HTR-8/SVneo (cell line): ENCODE measurements around the gene HTR1E.
"Not testable (repeated sequence)": the region's sequence is repeated elsewhere in the genome, so short reads cannot be mapped to it uniquely, and the experiment has no call there.

Experiments used
- DNase-seq: peaks from one replicate; pipeline ENCODE4 v3.0.0; 2011; ENCODE audit warnings: low spot score, mixed read lengths; ENCODE audit not compliant: insufficient read length
- FAIRE-seq: peaks from 2 replicates; lab custom pipeline; 2011; peaks lifted over from hg19 to GRCh38; lab: Jason Lieb, UNC

HTR1E gene

GRCh38 chr6:86969573-86969972 lies 32.2 kb downstream of the HTR1E start:
- DNase-seq (no peak), FAIRE-seq (no peak)

GRCh38 chr6:86973088-86973487 lies 35.8 kb downstream of the HTR1E start:
- no peak for DNase-seq
- no peak for FAIRE-seq

GRCh38 chr6:86978251-86978650 lies 40.9 kb downstream of the HTR1E start:
- FAIRE-seq (no peak), DNase-seq (no peak)

GRCh38 chr6:87001494-87001893 lies 64.2 kb downstream of the HTR1E start:
- no peak for DNase-seq
- no peak for FAIRE-seq

- FAIRE-seq: not testable (repeated sequence)
Observed at GRCh38 chr6:87002391-87002790, 65.1 kb downstream of the HTR1E start.

GRCh38 chr6:87006541-87006940 lies 69.2 kb downstream of the HTR1E start:
- DNase-seq, FAIRE-seq: not testable (repeated sequence)

More at GRCh38 chr6:87002391-87002790, 65.1 kb downstream of the HTR1E start:
- DNase-seq: not testable (repeated sequence)

- not testable (repeated sequence) for DNase-seq, FAIRE-seq
Observed at GRCh38 chr6:87009581-87009980, 72.3 kb downstream of the HTR1E start.

GRCh38 chr6:87012035-87012434 lies 74.7 kb downstream of the HTR1E start:
- DNase-seq: no peak
- FAIRE-seq: no peak

- no peak for DNase-seq
- FAIRE-seq: no peak
Observed at GRCh38 chr6:87012743-87013142, 75.4 kb downstream of the HTR1E start.

- FAIRE-seq (no peak), DNase-seq (no peak)
Observed at GRCh38 chr6:87016772-87017171, 79.4 kb downstream of the HTR1E start.

GRCh38 chr6:87027021-87027420 lies 89.7 kb downstream of the HTR1E start:
- FAIRE-seq (no peak), DNase-seq (no peak)

- no peak for FAIRE-seq
- peak; percentile 33 for DNase-seq
Observed at GRCh38 chr6:87029711-87030314, 92.5 kb downstream of the HTR1E start.

- DNase-seq (no peak), FAIRE-seq (no peak)
Observed at GRCh38 chr6:87040729-87041128, 103.4 kb downstream of the HTR1E start.

- FAIRE-seq (no peak), DNase-seq (no peak)
Observed at GRCh38 chr6:87045521-87046075, 108.3 kb downstream of the HTR1E start.

- FAIRE-seq (no peak), DNase-seq (no peak)
Observed at GRCh38 chr6:87049779-87050178, 112.5 kb downstream of the HTR1E start.

- DNase-seq (no peak), FAIRE-seq (no peak)
Observed at GRCh38 chr6:87053312-87053711, 116.0 kb downstream of the HTR1E start.

- DNase-seq (no peak), FAIRE-seq (no peak)
Observed at GRCh38 chr6:87054143-87054833, 117.0 kb downstream of the HTR1E start.

GRCh38 chr6:87059943-87060342 lies 122.6 kb downstream of the HTR1E start:
- no peak for FAIRE-seq

GRCh38 chr6:87065117-87065516 lies 127.8 kb downstream of the HTR1E start:
- FAIRE-seq (no peak), DNase-seq (no peak)

More at GRCh38 chr6:87059943-87060342, 122.6 kb downstream of the HTR1E start:
- no peak for DNase-seq
